GM03348 (cell line): Measurements from ENCODE around the gene PKDCC.

Source experiments
- DNase-seq: peaks from one replicate; pipeline ENCODE4 v3.0.0; 2012; ENCODE audit warnings: low spot score

Gene PKDCC

GRCh38 chr2:42107249-42108042 is 59.6 kb downstream of the PKDCC start:
- no peak for DNase-seq
